Right lobe of liver (tissue), 6 donors: ENCODE data around the gene FUOM. TPM values are rescaled to one million over a fixed set of nuclear protein-coding genes. Genes with fewer than 3 reads are reported as not detected.

Source experiments
- ATAC-seq, 4 donors: fragments of 200-7000 bp; cut with Tn5 transposase; one replicate each; pipeline ENCODE4 v1.9.1; 2020; ENCODE audit warnings: mild to moderate bottlenecking in 4 of 4, moderate library complexity in 4 of 4
- DNase-seq, 3 donors: peaks; one replicate each; pipeline ENCODE4 v3.0.0-alpha.2; 2020
- H3K27ac ChIP-seq, 3 donors: fragments of 200-600 bp; one replicate each; pipeline ENCODE4 v1.8.0; 2022
- H3K27me3 ChIP-seq, 2 donors: fragments of 200-600 bp; one replicate each; pipeline ENCODE4 v1.8.0; 2022
- H3K36me3 ChIP-seq, 4 donors: fragments of 200-600 bp; sonication (generic) in 1 of 4; one replicate each; pipeline versions ENCODE4 v1.5.1 to v1.8.0; 2017 to 2022; ENCODE audit warnings: control low read depth in 1 of 4
- H3K4me1 ChIP-seq, 4 donors: fragments of 200-600 bp; sonication (generic) in 1 of 4; one replicate each; pipeline versions ENCODE4 v1.5.1 to v1.8.0; 2017 to 2022; ENCODE audit warnings: control low read depth in 1 of 4
- H3K4me3 ChIP-seq, 3 donors: fragments of 200-600 bp; one replicate each; pipeline ENCODE4 v1.8.0; 2022
- H3K9me3 ChIP-seq, 4 donors: fragments of 200-600 bp; sonication (generic) in 1 of 4; one replicate each; pipeline versions ENCODE4 v1.5.1 to v1.8.0; 2017 to 2022; ENCODE audit warnings: control low read depth in 1 of 4
- POLR2A ChIP-seq: fragments of 450-650 bp; IDR thresholded peaks from one replicate; pipeline ENCODE4 v1.6.1; 2017; ENCODE audit warnings: antibody characterized with exemption, mild to moderate bottlenecking
- WGBS: methylation state at CpG from one replicate; pipeline ENCODE4 v1.1.6; 2018; ENCODE audit warnings: low coverage, low lambda C conversion rate; ENCODE audit not compliant: insufficient coverage; ENCODE audit errors: missing lambda C conversion rate; 5-methylcytosine and 5-hydroxymethylcytosine counted together
- intact Hi-C, 2 donors: fragments of 100-400 bp; cut with DNase I; formaldehyde crosslinking; loops; one replicate each; pipeline versions ENCODE4 v1.11.2 to v1.14.1; 2022
- total RNA-seq, 6 experiments: library from RNA; depleted of rRNA in 2 of 6; stranded (reverse); fragments of >200 nt in 2 of 6; fragmentation: NEBNext Ultra II Directional in 3 of 6; extraction: Animal tissue kit (Norgen Biotek cat#: 25700) in 3 of 6; gene quantifications; one replicate each; pipeline versions ENCODE4 v1.1.0 to v1.2.4, GENCODE V29; 2016 to 2023
- TF ChIP-seq, protein P1 (sequence below), 4 donors: fragments of 200-600 bp in 3 of 4; fragments of 450-650 bp in 1 of 4; IDR thresholded peaks; one replicate each; pipeline versions ENCODE4 v1.5.1 to v1.8.0; 2016 to 2022; ENCODE audit warnings: antibody characterized with exemption in 4 of 4, mild to moderate bottlenecking in 2 of 4
- donor health status: DM: no; HTN: yes; CAD: no.
- donor health status: DM: no; HTN: no; CAD: no.
- donor health status: DM: no; HTN: no; CAD: no.
- donor health status: DM: no; HTN: yes; CAD: no.
- donor health status: DM: no; HTN: yes; CAD: no.

The FUOM gene
- total RNA-seq, 6 experiments from 2014 or later: 76.1 to 158 (median 124) TPM

DNA sequence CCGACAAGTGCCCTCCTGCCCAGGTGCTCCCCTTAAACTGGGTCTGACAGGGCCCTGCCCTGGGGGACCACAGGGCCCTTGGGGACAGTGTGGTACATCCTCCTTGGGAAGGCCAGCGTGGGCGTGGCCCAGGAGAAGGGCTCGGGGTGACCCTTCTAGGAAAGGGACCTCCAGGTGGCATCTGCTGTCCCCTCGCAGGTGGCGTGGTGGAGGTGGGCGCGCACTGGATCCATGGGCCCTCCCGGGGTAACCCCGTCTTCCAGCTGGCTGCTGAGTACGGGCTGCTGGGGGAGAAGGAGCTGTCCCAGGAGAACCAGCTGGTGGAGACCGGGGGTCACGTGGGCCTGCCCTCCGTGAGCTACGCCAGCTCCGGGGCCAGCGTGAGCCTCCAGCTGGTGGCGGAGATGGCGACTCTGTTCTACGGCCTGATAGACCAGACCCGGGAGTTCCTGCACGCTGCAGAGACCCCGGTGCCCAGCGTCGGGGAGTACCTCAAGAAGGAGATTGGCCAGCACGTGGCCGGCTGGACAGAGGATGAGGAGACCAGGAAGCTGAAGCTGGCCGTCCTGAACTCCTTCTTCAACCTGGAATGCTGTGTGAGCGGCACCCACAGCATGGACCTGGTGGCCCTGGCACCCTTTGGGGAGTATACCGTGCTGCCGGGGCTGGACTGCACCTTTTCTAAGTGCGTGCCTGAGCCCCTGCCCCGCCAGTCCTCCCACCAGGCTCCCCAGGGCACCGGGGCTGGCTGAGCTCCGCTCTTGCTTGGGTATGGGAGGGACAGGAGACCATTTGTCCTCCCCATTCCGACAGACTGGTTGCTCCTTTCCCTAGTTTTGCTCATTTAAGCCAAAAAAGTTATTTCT lies 22.2 kb upstream of the FUOM start:
- Histone ChIP-seq H3K27ac (peak overlapping the region in 1 of 3 donors; percentile 63), H3K27me3 (no peaks in the 10 kb centered on the region), H3K4me1 (peaks cover 0 to 14% (median 4%) of the 10 kb centered on the region in 4 donors), H3K9me3 (no peaks in the 10 kb centered on the region), H3K36me3 (no peaks in the 10 kb centered on the region), H3K4me3 (peak overlapping the region; percentile 86 to 91 (median 88))
- 100% methylated on average over 4 of the region's 36 CpGs for WGBS
- TF ChIP-seq, protein P1, sequence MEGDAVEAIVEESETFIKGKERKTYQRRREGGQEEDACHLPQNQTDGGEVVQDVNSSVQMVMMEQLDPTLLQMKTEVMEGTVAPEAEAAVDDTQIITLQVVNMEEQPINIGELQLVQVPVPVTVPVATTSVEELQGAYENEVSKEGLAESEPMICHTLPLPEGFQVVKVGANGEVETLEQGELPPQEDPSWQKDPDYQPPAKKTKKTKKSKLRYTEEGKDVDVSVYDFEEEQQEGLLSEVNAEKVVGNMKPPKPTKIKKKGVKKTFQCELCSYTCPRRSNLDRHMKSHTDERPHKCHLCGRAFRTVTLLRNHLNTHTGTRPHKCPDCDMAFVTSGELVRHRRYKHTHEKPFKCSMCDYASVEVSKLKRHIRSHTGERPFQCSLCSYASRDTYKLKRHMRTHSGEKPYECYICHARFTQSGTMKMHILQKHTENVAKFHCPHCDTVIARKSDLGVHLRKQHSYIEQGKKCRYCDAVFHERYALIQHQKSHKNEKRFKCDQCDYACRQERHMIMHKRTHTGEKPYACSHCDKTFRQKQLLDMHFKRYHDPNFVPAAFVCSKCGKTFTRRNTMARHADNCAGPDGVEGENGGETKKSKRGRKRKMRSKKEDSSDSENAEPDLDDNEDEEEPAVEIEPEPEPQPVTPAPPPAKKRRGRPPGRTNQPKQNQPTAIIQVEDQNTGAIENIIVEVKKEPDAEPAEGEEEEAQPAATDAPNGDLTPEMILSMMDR (IDR thresholded peaks at IDR 0.05): no peak
- TF ChIP-seq POLR2A: no peak
- ATAC-seq (peak in 1 of 4 donors; percentile 2), DNase-seq (peak in 1 of 3 donors; percentile 41)
- intact Hi-C loops: loop anchor here in 1 of 2 donors (10.0 kb wide), 1 partner anchor 55 kb away; no protein-coding TSS in a partner anchor

DNA sequence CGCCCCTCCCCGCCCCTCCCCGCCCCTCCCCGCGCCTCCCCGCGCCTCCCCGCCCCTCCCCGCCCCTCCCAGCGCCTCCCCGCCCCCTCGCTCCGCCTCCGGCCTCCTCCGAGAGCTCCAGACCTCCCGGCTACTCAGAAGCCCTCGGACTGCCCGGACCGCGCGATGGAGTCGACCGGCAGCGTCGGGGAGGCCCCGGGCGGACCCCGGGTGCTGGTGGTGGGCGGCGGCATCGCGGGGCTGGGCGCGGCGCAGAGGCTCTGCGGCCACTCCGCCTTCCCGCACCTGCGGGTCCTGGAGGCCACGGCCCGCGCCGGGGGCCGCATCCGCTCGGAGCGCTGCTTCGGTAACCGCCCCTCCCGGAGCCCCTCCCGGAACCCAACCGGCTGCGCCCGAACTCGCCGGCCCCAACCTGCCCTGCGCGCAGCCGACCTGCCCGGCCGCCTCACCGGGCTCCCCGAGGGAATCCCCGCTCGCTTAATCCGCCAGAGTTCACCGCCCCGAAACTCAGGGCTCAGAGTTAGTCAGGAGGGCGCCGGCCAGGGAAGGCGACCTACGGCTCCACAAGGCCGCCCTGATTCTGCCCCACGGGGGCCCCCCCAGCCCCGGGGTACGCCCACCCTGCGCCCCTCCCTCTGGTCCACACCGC lies 21.5 kb upstream of the FUOM start, which contains the start of gene PAOX:
TSS of gene PAOX (plus strand) at position 111 of the 649 bp plus-strand sequence. CDS start at position 166, 55 bp downstream.
- TF ChIP-seq POLR2A: peak; percentile 64
- TF ChIP-seq, protein P1 (IDR thresholded peaks at IDR 0.05): no peak
- Histone ChIP-seq H3K4me1 (peaks cover 0 to 19% (median 5%) of the 10 kb centered on the region in 4 donors), H3K9me3 (no peaks in the 10 kb centered on the region), H3K36me3 (no peaks in the 10 kb centered on the region), H3K27me3 (no peaks in the 10 kb centered on the region), H3K4me3 (peak within 1 kb of the TSS; percentile 86 to 92 (median 91)), H3K27ac (peak within 1 kb of the TSS; percentile 66 to 90 (median 86))
- ATAC-seq (peak; percentile 54 to 63 (median 62)), DNase-seq (peak; percentile 85 to 86 (median 85))
- WGBS: 4% methylated on average over 20 of the region's 78 CpGs
- intact Hi-C loops: loop anchor here in 1 of 2 donors (10.0 kb wide), 1 partner anchor 54 kb away; no protein-coding TSS in a partner anchor

DNA sequence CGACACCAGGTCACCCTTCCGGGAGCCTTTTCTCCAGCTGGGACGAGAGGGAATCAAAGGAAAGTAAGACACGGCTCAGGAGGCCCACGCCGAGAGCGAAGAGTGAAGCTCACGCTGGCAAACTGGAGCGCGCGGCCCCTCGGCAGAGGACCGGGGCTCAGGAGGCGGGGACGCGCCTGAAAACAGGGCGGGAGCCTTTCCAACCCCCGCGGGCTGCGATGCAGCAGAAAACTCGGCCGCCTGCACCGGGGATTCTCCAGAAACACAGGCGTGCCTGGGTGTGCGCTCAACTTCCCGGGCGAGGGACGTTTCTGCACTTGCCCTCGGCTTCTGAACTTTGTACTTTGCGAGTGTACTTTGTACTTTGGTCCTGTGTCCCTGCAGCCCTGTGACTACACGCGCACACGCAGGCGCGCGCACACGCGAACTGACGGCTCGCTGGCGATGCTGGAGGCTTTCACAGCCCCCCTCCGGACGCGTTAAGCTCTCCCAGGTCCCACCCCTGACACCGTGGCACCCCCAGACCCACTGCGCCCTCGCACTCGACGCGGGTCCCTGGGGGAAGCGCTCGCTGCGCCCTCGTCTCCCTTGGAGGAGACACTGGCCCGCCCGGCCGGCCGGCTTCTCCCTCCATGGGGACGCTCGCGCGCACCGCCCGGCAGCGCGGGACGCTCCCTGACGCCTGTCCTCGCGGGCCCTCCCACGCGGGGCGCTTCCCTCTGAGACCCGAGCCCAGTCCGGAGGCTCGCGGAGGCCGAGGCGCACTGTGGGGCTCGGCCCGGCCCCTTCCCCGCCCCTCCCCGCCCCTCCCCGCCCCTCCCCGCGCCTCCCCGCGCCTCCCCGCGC lies 20.7 kb upstream of the FUOM start:
- 3% methylated on average over 7 of the region's 90 CpGs for WGBS
- Histone ChIP-seq H3K4me1 (peaks cover 0 to 23% (median 7%) of the 10 kb centered on the region in 4 donors), H3K27me3 (no peaks in the 10 kb centered on the region), H3K27ac (peak overlapping the region; percentile 66 to 90 (median 86)), H3K4me3 (peak overlapping the region; percentile 65 to 92 (median 77)), H3K9me3 (no peaks in the 10 kb centered on the region), H3K36me3 (no peaks in the 10 kb centered on the region)
- TF ChIP-seq, protein P1 (IDR thresholded peaks at IDR 0.05): no peak
- peak; percentile 51 for TF ChIP-seq POLR2A
- intact Hi-C loops: loop anchor here in 1 of 2 donors (10.0 kb wide), 1 partner anchor 54 kb away; no protein-coding TSS in a partner anchor
- peak; percentile 84 to 86 (median 86) for DNase-seq
- ATAC-seq: peak; percentile 66 to 87 (median 82)

DNA sequence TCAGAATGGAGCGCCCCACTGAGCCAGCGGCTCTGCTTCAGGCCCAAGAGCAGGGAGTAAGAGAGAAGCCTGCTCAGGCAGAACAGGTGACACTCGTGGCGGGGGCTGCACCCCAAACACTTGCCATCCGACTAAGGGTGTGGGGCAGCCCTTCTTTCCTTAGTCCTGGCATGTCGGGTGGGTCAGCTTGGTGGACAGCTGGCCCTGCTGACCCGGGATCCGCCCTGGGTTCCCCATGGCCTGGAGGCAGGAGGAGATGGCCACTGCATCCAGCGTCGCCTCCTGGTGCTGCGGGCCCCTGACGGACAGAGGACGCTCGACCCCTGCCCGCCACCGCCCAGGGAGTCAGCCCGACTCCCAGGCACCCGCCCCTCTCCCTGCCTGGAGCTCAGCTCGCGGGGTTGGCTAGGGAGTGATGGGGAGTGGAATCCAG lies 20.0 kb upstream of the FUOM start:
- peak in 2 of 3 donors; percentile 35 to 49 for DNase-seq
- intact Hi-C loops: loop anchor here in 1 of 2 donors (10.0 kb wide), 1 partner anchor 53 kb away; no protein-coding TSS in a partner anchor

More for the DNA sequence above, 20.0 kb upstream of the FUOM start:
- no peak for ATAC-seq
- 30% methylated on average over 2 of the region's 20 CpGs for WGBS
- no peaks in the 10 kb centered on the region for H3K36me3 ChIP-seq
- peak overlapping the region; percentile 66 to 90 (median 86) for H3K27ac ChIP-seq
- H3K27me3 ChIP-seq: no peaks in the 10 kb centered on the region
- H3K9me3 ChIP-seq: no peaks in the 10 kb centered on the region
- H3K4me3 ChIP-seq: peak overlapping the region; percentile 65 to 92 (median 77)
- peaks cover 0 to 23% (median 7%) of the 10 kb centered on the region in 4 donors for H3K4me1 ChIP-seq
- TF ChIP-seq POLR2A: no peak
- TF ChIP-seq, protein P1 (IDR thresholded peaks at IDR 0.05): no peak
